Activated CD8-positive, alpha-beta memory T cell treated with anti-CD3 and anti-CD28 coated beads, Interleukin-2, amount 50 U/mL, for 4 hours (primary cell): ENCODE results near the gene ATP6V0D1.

Experiments
- DNase-seq: peaks from one replicate; pipeline ENCODE4 v3.0.0-alpha.2; 2020

The ATP6V0D1 gene

GRCh38 chr16:67389911-67390815 is 90.8 kb downstream of the ATP6V0D1 start:
- DNase-seq: no peak

DNA sequence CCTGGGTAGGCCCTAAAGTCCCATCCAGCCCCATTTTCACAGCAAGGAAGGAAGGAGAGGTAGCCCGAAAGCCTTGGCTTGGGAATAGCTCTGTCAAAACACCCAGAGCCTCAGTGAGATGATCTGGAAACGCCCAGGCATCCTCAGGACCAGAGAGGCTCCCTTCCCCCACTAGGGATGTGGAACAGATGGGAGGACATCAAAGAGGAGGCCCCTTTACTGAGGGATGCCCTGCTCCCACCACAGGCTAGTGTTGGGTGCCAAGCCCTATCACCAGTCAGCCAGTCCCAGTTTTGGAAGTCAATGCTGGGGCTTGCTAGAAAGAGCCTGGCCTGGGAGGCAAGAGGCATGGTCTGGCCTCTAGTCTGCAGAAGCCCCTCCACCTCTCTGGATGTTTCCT is 92.4 kb downstream of the ATP6V0D1 start:
- DNase-seq: no peak

- DNase-seq: no peak
Observed at GRCh38 chr16:67388191-67388590, 92.8 kb downstream of the ATP6V0D1 start.
